A673 (cell line): ENCODE data around the gene MNAT1. TPM values are rescaled to one million over a fixed set of nuclear protein-coding genes. Genes with fewer than 3 reads are reported as not detected.

Experiments used
- BruUV-seq: library from RNA; stranded (reverse); fragments of 400-500 nt; replicated peaks from 2 replicates; lab custom pipeline; 2021; lab: Mats Ljungman, UMichigan
- CTCF ChIA-PET: fragments of 300-600 bp; sonication (Branson Sonifier 250); formaldehyde crosslinking; loops from one replicate; lab custom pipeline; 2022; ENCODE audit warnings: antibody characterized with exemption; lab: Charles Lee
- POLR2A ChIA-PET: fragments of 300-600 bp; sonication (Branson Sonifier 250); formaldehyde crosslinking; loops from one replicate; lab custom pipeline; 2022; ENCODE audit warnings: antibody characterized with exemption; ENCODE audit not compliant: low non-redundant PET; lab: Charles Lee
- DNase-seq: peaks from one replicate; pipeline ENCODE4 v3.0.0-alpha.2; 2015; ENCODE audit warnings: low spot score
- H3K27ac ChIP-seq: fragments of 200-600 bp; sonication (generic); 2 replicates; pipeline ENCODE4 v1.5.1; 2016; ENCODE audit warnings: mixed run types, low read depth, mild to moderate bottlenecking, mixed read lengths, antibody characterized with exemption, low read length; ENCODE audit not compliant: poor library complexity, severe bottlenecking
- H3K27me3 ChIP-seq: fragments of 200-600 bp; sonication (generic); replicated peaks from 2 replicates; pipeline ENCODE4 v1.6.1; 2017; ENCODE audit warnings: mixed run types, low read depth, mild to moderate bottlenecking, mixed read lengths, antibody characterized with exemption, low read length; ENCODE audit not compliant: insufficient read depth, poor library complexity
- H3K36me3 ChIP-seq: fragments of 200-600 bp; sonication (generic); 2 replicates; pipeline ENCODE4 v1.6.1; 2016; ENCODE audit warnings: mixed run types, mild to moderate bottlenecking, mixed read lengths, antibody characterized with exemption, low read length; ENCODE audit not compliant: insufficient read depth, poor library complexity, severe bottlenecking
- H3K4me1 ChIP-seq: fragments of 200-600 bp; sonication (generic); 2 replicates; pipeline ENCODE4 v1.6.1; 2017; ENCODE audit warnings: mixed run types, mild to moderate bottlenecking, mixed read lengths, antibody characterized with exemption, low read length; ENCODE audit not compliant: insufficient read depth, poor library complexity, severe bottlenecking
- H3K4me3 ChIP-seq: fragments of 200-600 bp; sonication (generic); 2 replicates; pipeline ENCODE4 v1.5.1; 2016; ENCODE audit warnings: low read depth, mixed run types, mild to moderate bottlenecking, mixed read lengths, low read length; ENCODE audit not compliant: poor library complexity, severe bottlenecking
- H3K9me3 ChIP-seq: fragments of 200-600 bp; sonication (generic); 2 replicates; pipeline ENCODE4 v1.6.1; 2016; ENCODE audit warnings: mixed run types, low read depth, mild to moderate bottlenecking, mixed read lengths, antibody characterized with exemption, low read length; ENCODE audit not compliant: poor library complexity, severe bottlenecking
- EZH2 ChIP-seq: fragments of 200-600 bp; sonication (generic); IDR thresholded peaks from 2 replicates; pipeline ENCODE4 v1.6.1; 2017; ENCODE audit warnings: borderline replicate concordance, low read depth, mild to moderate bottlenecking, mixed read lengths, antibody characterized with exemption, low read length; ENCODE audit not compliant: poor library complexity, severe bottlenecking
- intact Hi-C: fragments of 100-400 bp; cut with micrococcal nuclease; formaldehyde crosslinking; loops from one replicate; pipeline ENCODE4 v1.10.0; 2022; ENCODE audit not compliant: unreplicated experiment
- total RNA-seq: library from RNA; stranded (reverse); gene quantifications from 2 replicates; pipeline ENCODE4 v1.2.3, GENCODE V29; 2021
- TF ChIP-seq, protein P1 (sequence below): fragments of 300-800, 200-600 bp; sonication (generic); conservative IDR thresholded peaks from 2 replicates; pipeline ENCODE4 v1.5.1; 2017; ENCODE audit warnings: low read depth, mild to moderate bottlenecking, antibody characterized with exemption, low read length, moderate library complexity, mixed read lengths

MNAT1 gene
- total RNA-seq, 1 experiment from 2014 or later: 70.9 TPM

DNA sequence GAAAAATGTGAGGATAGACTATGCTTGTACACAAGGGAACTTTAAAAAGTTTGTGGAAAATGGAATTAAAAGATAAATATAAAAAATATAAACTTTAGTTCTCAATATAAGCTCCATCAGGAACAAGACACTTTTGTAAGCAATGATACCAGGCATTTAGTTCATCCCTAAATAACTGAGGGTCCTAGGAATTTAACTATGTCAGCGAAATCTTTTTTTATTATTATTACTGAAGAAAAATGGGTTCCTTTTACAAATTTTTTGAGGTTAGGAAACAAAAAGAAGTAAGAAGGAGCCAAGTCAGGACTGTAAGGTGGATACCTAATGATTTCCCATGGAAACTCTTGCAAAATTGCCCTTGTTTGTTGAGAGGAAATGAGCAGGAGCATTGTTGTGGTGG lies 143.6 kb downstream of the MNAT1 start:
- Histone ChIP-seq H3K4me1 (no peaks in the 10 kb centered on the region), H3K4me3 (no peak overlapping the region), H3K27me3 (no peaks in the 10 kb centered on the region), H3K27ac (no peak overlapping the region), H3K9me3 (peaks cover under 1% of the 10 kb centered on the region), H3K36me3 (no peaks in the 10 kb centered on the region)
- TF ChIP-seq EZH2: no peak
- TF ChIP-seq, protein P1, sequence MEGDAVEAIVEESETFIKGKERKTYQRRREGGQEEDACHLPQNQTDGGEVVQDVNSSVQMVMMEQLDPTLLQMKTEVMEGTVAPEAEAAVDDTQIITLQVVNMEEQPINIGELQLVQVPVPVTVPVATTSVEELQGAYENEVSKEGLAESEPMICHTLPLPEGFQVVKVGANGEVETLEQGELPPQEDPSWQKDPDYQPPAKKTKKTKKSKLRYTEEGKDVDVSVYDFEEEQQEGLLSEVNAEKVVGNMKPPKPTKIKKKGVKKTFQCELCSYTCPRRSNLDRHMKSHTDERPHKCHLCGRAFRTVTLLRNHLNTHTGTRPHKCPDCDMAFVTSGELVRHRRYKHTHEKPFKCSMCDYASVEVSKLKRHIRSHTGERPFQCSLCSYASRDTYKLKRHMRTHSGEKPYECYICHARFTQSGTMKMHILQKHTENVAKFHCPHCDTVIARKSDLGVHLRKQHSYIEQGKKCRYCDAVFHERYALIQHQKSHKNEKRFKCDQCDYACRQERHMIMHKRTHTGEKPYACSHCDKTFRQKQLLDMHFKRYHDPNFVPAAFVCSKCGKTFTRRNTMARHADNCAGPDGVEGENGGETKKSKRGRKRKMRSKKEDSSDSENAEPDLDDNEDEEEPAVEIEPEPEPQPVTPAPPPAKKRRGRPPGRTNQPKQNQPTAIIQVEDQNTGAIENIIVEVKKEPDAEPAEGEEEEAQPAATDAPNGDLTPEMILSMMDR: no peak
- no peak for DNase-seq
- CTCF ChIA-PET: no interaction called here
- intact Hi-C loops: no loop called here
- no TSS peak for BruUV-seq
- POLR2A ChIA-PET: no interaction called here

DNA sequence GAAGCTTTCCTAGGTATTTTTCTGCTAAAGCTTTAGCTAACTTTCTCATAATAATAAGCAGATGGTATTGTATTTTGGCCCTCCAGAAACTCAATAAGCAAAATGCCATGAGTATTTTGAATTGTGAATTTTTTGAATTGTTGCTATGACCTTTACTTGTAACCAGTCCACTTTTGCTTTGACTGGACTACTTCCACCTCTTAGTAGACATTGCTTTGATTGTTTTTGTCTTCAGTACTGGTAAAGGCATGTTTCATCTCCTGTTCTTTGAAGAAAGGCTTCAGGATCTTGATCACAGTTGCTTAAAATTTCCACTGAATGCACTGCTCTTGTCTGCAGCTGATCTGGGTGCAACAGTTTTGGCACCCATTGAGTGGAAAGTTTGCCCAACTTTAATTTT lies 144.0 kb downstream of the MNAT1 start:
- ChIA-PET CTCF (no interaction called here), POLR2A (no interaction called here)
- H3K27ac ChIP-seq: no peak overlapping the region
- TF ChIP-seq, protein P1: no peak
- no peak for TF ChIP-seq EZH2
- intact Hi-C loops: no loop called here
- no TSS peak for BruUV-seq
- DNase-seq: no peak
- H3K9me3 ChIP-seq: peaks cover 4% of the 10 kb centered on the region
- H3K27me3 ChIP-seq: no peaks in the 10 kb centered on the region
- no peaks in the 10 kb centered on the region for H3K36me3 ChIP-seq
- no peaks in the 10 kb centered on the region for H3K4me1 ChIP-seq
- H3K4me3 ChIP-seq: no peak overlapping the region

DNA sequence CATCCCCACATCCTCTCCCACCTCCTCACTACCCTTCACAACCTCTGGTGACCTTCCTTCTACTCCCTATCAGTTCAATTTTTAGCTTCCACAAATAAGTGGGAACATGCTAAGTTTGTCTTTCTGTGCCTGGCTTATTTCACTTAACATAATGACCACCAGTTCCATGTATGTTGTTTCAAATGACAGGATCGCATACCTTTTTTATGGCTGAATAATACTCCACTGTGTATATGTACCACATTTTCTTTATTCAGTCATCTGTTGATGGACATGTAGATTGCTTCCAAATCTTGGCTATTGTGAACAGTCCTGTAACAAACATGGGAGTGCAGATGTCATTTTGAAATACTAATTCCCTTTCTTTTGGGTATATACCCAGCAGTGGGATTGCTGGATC lies 147.7 kb downstream of the MNAT1 start:
- no peaks in the 10 kb centered on the region for H3K4me1 ChIP-seq
- peaks cover 19% of the 10 kb centered on the region for H3K9me3 ChIP-seq
- BruUV-seq: no TSS peak
- no peak overlapping the region for H3K4me3 ChIP-seq
- H3K27ac ChIP-seq: no peak overlapping the region
- ChIA-PET POLR2A (no interaction called here), CTCF (no interaction called here)
- H3K36me3 ChIP-seq: no peaks in the 10 kb centered on the region
- H3K27me3 ChIP-seq: no peaks in the 10 kb centered on the region
- no peak for DNase-seq
- intact Hi-C loops: no loop called here
- TF ChIP-seq, protein P1: no peak
- no peak for TF ChIP-seq EZH2
